Mesothelial cell of epicardium (in vitro differentiated cells): ENCODE data around the gene TDG. TPM values are rescaled to one million over a fixed set of nuclear protein-coding genes. Genes with fewer than 3 reads are reported as not detected.

Experiments used
- DNase-seq, 2 experiments: peaks; one replicate each; pipeline ENCODE4 v3.0.0; 2021; ENCODE audit warnings: low spot score in 2 of 2; ENCODE audit not compliant: unreplicated experiment in 2 of 2
- H3K27ac Mint-ChIP-seq: 2 replicates; pipeline ENCODE4 v1.8.0; 2021; ENCODE audit warnings: mixed read lengths
- H3K27me3 Mint-ChIP-seq: 2 replicates; pipeline ENCODE4 v1.8.0; 2021; ENCODE audit warnings: low read depth, mixed read lengths
- H3K36me3 Mint-ChIP-seq: 2 replicates; pipeline ENCODE4 v1.8.0; 2021; ENCODE audit warnings: mixed read lengths
- H3K4me1 Mint-ChIP-seq: 2 replicates; pipeline ENCODE4 v1.8.0; 2021; ENCODE audit warnings: mixed read lengths
- H3K4me3 Mint-ChIP-seq: 2 replicates; pipeline ENCODE4 v1.8.0; 2021; ENCODE audit warnings: mild to moderate bottlenecking, moderate library complexity, mixed read lengths
- H3K9me3 Mint-ChIP-seq: 2 replicates; pipeline ENCODE4 v1.8.0; 2021; ENCODE audit warnings: mixed read lengths
- total RNA-seq: library from RNA; stranded (reverse); gene quantifications from 3 replicates; pipeline ENCODE4 v1.2.1, GENCODE V29; 2021
- TF ChIP-seq, protein P1 (sequence below): fragments of 200-600 bp; sonication (generic); IDR thresholded peaks from one replicate; pipeline ENCODE4 v1.5.0; 2021; ENCODE audit warnings: antibody characterized with exemption; ENCODE audit not compliant: unreplicated experiment

TDG gene
- total RNA-seq, 1 donor from 2014 or later: 46.2 TPM

DNA sequence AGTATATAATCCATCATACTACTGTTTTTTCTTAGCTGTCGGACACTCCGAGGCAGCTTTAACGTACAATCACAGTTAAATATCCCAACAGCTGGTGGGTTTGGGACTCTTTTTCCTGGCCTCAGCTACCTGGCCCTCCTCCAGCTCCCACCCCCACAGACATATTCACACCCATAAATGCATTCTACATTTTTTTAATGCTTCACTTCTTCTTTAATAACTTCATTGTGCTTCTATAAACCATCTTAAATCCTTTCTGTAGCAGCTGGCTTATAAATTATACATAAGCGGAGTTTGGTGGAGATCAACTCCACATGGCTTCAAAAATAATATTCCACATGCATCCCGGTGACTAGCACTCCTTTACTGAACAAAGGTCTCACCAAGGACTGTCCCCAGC lies 33.3 kb downstream of the TDG start:
- Mint-ChIP-seq H3K36me3 (no peaks in the 10 kb centered on the region), H3K4me1 (peaks cover 7% of the 10 kb centered on the region), H3K4me3 (no peak overlapping the region), H3K27ac (no peak overlapping the region), H3K27me3 (peaks cover 22% of the 10 kb centered on the region), H3K9me3 (no peaks in the 10 kb centered on the region)
- TF ChIP-seq, protein P1, sequence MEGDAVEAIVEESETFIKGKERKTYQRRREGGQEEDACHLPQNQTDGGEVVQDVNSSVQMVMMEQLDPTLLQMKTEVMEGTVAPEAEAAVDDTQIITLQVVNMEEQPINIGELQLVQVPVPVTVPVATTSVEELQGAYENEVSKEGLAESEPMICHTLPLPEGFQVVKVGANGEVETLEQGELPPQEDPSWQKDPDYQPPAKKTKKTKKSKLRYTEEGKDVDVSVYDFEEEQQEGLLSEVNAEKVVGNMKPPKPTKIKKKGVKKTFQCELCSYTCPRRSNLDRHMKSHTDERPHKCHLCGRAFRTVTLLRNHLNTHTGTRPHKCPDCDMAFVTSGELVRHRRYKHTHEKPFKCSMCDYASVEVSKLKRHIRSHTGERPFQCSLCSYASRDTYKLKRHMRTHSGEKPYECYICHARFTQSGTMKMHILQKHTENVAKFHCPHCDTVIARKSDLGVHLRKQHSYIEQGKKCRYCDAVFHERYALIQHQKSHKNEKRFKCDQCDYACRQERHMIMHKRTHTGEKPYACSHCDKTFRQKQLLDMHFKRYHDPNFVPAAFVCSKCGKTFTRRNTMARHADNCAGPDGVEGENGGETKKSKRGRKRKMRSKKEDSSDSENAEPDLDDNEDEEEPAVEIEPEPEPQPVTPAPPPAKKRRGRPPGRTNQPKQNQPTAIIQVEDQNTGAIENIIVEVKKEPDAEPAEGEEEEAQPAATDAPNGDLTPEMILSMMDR: no peak
- DNase-seq: no peak

DNA sequence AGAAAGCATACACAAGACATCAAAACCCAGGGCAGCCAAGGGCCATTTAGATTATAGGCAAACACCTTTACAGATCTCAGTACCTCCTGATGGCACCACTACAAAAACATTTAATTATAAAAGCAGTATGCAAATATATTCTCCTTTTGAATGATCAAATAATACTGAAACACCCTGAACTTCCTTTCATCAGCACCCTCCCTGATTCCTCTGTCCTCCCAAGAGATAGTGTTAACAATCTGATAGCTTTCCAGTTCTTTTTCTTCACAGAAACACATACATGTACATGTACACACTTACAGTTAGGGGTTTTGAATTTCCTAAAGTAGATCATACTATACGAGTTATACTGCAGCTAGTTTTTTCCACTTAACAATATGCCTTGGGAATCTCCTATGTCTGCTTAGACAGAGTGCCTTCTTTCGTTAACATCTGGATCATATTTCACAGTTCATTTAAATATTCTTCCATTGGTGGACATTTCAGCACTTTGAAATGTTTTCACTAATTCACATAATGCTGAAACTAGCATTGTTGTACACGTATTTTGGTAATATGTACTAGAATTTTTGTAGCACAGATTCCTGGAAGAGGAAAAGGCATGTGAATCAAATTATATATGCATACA lies 35.2 kb downstream of the TDG start:
- Mint-ChIP-seq H3K9me3 (no peaks in the 10 kb centered on the region), H3K27me3 (peaks cover 20% of the 10 kb centered on the region), H3K36me3 (no peaks in the 10 kb centered on the region), H3K4me3 (no peak overlapping the region), H3K27ac (no peak overlapping the region), H3K4me1 (peaks cover 7% of the 10 kb centered on the region)
- TF ChIP-seq, protein P1: no peak
- no peak for DNase-seq

DNA sequence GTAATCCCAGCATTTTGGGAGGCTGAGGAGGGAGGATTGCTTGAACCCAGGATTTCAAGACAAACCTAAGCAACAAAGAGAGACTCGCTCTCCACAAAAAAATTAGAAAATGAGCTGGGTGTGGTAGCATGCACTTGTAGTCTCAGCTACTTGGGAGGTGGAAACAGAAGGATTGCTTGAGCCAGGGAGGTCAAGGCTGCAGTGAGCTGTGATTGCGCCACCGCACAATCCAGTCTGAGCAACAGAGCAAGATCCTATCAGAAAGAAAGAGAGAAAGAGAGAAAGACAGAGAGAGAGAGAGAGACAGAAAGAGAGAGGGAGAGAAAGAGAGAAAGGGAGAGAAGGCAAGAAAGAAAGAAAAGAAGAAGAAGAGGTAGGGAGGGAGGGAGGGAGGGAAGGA lies 37.0 kb downstream of the TDG start:
- Mint-ChIP-seq H3K9me3 (no peaks in the 10 kb centered on the region), H3K4me3 (no peak overlapping the region), H3K27me3 (peaks cover 22% of the 10 kb centered on the region), H3K4me1 (peaks cover 10% of the 10 kb centered on the region), H3K36me3 (no peaks in the 10 kb centered on the region), H3K27ac (no peak overlapping the region)
- no peak for DNase-seq
- TF ChIP-seq, protein P1: no peak

DNA sequence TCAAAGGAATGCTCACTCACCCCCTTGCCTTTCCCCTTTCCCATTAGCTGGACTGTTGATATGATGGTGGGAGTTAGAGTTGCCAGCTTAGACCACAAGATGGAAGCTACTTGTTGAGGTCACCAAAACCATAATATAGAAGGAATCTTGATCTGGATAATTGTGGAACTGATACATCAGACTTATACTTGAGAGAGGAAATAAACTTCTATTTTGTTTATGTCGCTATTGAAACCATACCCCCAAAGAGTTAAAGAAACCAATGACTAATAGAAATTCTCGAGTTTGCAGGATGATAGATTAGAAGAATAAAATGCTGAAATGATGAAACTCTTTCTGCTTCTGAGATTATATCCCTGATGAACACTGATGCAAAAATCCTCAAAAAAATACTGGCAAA lies 37.9 kb downstream of the TDG start:
- peaks cover 28% of the 10 kb centered on the region for H3K27me3 Mint-ChIP-seq
- no peak for DNase-seq
- peaks cover 8% of the 10 kb centered on the region for H3K4me1 Mint-ChIP-seq
- no peak overlapping the region for H3K27ac Mint-ChIP-seq
- H3K36me3 Mint-ChIP-seq: peaks cover 2% of the 10 kb centered on the region
- no peak overlapping the region for H3K4me3 Mint-ChIP-seq
- TF ChIP-seq, protein P1: no peak
- peaks cover 6% of the 10 kb centered on the region for H3K9me3 Mint-ChIP-seq

DNA sequence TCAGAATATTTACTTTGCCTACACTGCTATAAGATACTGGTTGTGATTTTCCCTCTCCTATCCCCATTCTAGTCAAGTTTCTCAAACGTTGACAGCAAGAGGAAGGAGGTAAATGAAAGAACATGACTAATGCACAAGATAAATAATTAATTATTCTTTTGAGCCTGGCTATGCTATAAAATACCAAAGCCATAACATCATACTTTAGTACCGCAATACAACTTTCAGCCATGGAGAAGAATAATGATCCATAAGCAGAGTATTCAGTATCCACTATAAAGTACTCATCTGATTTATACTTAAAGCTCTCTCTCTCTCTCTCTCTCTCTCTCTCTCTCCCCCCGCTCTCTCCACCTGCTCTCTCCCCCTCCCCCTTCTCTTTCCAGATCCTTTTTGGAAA lies 41.3 kb downstream of the TDG start:
- H3K4me1 Mint-ChIP-seq: peaks cover 6% of the 10 kb centered on the region
- peaks cover 23% of the 10 kb centered on the region for H3K27me3 Mint-ChIP-seq
- no peak overlapping the region for H3K27ac Mint-ChIP-seq
- H3K4me3 Mint-ChIP-seq: no peak overlapping the region
- peaks cover 2% of the 10 kb centered on the region for H3K36me3 Mint-ChIP-seq
- TF ChIP-seq, protein P1: no peak
- peaks cover 9% of the 10 kb centered on the region for H3K9me3 Mint-ChIP-seq
- DNase-seq: no peak

DNA sequence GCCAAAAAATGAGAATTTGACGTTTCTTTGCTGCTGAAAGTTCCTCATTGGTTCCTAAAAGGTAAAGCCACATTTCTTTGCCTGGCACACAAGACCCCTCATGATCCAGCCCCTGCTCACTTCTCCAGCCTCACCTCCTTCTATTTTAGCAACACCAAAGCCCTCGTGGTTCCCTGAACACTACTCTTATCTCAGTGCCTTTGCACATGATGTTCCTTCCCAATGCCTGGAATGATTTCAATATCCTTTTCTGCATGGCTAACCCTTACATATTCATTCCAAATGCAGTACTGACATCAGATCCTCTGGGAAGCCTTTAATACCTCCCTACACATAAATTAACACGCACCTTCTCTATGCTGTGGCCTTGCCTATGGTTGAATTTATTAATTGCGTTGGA lies 44.4 kb downstream of the TDG start:
- H3K27me3 Mint-ChIP-seq: peaks cover 8% of the 10 kb centered on the region
- no peak for DNase-seq
- no peak overlapping the region for H3K4me3 Mint-ChIP-seq
- TF ChIP-seq, protein P1: no peak
- H3K9me3 Mint-ChIP-seq: peaks cover 9% of the 10 kb centered on the region
- H3K36me3 Mint-ChIP-seq: peaks cover 2% of the 10 kb centered on the region
- H3K27ac Mint-ChIP-seq: no peak overlapping the region
- peaks cover 6% of the 10 kb centered on the region for H3K4me1 Mint-ChIP-seq
